WTC11 (cell line): ENCODE measurements around the gene TSACC.

Source experiments
- ATF3 ChIP-seq: sonication (generic); formaldehyde crosslinking; conservative IDR thresholded peaks from 2 replicates; pipeline ENCODE4 v1.8.1; 2022; ENCODE audit warnings: mild to moderate bottlenecking, missing genetic modification reagents
- ZBTB21 ChIP-seq: sonication (generic); formaldehyde crosslinking; IDR thresholded peaks from 2 replicates; pipeline ENCODE4 v1.8.1; 2023; ENCODE audit warnings: mild to moderate bottlenecking, missing genetic modification reagents, borderline replicate concordance
- TF ChIP-seq, protein P1 (sequence below): sonication (generic); formaldehyde crosslinking; IDR thresholded peaks from 2 replicates; pipeline ENCODE4 v1.8.0; 2022; ENCODE audit warnings: mild to moderate bottlenecking, missing genetic modification reagents

- TF ChIP-seq, protein P1, sequence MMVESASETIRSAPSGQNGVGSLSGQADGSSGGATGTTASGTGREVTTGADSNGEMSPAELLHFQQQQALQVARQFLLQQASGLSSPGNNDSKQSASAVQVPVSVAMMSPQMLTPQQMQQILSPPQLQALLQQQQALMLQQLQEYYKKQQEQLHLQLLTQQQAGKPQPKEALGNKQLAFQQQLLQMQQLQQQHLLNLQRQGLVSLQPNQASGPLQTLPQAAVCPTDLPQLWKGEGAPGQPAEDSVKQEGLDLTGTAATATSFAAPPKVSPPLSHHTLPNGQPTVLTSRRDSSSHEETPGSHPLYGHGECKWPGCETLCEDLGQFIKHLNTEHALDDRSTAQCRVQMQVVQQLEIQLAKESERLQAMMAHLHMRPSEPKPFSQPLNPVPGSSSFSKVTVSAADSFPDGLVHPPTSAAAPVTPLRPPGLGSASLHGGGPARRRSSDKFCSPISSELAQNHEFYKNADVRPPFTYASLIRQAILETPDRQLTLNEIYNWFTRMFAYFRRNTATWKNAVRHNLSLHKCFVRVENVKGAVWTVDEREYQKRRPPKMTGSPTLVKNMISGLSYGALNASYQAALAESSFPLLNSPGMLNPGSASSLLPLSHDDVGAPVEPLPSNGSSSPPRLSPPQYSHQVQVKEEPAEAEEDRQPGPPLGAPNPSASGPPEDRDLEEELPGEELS (CRISPR knock-in tag): no peak
- TF ChIP-seq ATF3 (no peak), ZBTB21 (CRISPR knock-in tag) (no peak)
Observed at GRCh38 chr1:156338180-156338976, at the start of gene TSACC, which contains the start of gene CCT3.
